NCI-H446 (cell line): ENCODE measurements around the gene CADM2.

ENCODE experiments used
- DNase-seq, 2 experiments: peaks; one replicate each; lab custom pipeline; 2025; lab: John Stamatoyannopoulos, UW

CADM2 gene

DNA sequence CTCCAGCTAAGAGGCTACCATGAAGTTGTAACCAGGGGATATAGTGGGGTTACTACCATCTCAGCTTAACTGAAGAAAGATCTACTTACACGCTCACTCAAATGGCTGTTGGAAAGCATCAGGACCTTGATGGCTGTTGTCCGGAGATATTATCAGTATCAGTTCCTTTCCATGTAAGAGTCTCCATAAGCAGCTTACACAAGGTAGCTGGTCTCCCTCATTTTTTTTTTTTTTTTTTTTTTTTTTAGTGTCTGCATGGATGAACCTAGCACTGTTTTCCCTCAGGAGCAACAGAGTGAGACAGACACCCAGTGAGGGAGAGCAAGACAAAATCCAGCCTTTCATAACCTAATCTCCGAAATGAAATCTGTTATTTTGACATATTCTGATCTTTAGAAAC, 230.9 kb downstream of the CADM2 start:
- DNase-seq = no peak

DNA sequence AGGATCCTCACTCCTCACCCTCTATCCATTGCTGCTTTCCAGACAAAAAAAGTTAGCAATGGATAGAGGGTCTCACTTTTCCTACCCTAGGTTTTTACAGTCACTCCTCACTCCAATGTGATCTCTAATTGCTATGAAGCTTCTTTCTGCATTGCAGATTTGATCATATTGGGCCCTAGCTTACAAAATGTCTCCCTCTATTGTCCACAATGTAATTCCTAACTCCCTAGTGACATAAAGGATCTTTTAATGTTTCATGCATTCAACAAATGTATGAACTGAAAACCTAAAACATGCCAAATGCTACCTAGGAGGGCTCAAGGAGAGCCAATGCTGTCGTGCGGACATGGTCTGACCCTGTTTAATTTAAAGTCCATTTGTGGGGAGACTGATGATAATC, 234.8 kb downstream of the CADM2 start:
- no peak for DNase-seq

DNA sequence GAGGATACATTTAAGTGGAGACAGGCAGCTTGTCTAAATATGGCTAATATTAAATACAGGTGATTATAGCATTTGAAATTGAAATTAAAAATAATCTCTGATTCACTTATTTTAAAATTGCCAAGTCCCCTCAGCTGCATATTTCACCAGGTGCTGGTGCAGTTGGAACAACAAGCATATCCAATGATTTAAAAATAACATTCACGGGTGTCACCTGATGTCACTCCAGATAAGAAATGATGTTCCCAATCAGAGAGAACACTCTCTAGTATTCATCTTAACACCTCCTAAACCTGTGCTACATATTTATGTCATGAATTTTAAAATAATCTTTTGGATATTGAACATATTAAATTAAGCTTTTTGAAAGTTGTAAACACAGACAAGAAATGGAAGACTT, 249.9 kb downstream of the CADM2 start:
- DNase-seq = no peak

DNA sequence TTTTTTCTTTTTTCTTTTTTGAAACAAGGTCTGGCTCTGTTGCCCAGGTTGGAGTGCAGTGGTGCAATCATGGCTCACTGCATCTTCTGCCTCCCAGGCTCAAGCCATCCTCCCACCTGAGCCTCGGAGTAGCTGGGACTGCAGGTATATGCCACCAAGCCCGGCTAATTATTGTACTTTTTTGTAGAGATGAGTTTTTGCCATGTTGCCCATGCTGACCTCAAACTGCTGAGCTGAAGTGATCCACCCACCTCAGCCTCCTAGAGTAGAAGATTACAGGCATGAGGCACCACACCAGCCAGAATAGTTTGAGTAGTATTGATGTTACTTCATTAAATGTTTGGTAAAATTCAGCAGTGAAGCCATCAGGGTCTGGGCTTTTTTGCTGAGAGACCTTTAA, 251.8 kb downstream of the CADM2 start:
- no peak for DNase-seq

DNA sequence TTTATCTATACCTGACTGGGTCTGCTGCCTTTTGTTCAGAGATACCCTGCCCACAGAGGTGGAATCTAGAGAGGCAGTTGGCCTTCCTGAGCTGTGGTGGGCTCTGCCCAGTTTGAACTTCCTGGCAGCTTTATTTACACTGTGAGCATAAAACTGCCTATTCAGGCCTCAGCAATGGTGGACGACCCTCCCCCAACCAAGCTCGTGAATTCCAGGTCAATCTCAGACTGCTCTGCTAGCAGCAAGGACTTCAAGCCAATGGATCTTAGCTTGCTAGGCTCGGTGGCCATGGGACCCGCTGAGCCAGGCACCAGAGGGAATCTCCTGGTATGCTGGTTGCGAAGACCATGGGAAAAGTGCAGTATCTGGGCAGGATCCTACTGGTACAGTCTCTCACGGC, 270.2 kb downstream of the CADM2 start:
- no peak for DNase-seq

DNA sequence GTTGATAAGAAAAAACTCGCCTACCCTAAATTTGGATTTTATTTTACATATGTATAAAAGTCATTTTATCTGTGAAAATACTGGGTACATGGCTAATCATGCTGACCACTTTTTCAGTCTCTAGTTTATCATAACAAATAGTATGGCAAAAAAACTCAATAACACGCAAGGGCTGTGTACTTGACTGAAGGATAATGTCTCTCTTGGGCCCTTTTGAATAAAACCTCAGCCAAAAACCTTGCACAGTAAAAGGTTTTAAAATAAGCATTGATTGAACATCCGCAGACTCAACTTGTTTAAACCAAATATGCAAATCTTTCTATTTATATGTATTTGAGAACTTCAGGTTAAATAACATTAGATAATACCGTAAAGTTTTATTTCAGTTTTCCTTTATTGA, 285.3 kb downstream of the CADM2 start:
- DNase-seq = no peak

DNA sequence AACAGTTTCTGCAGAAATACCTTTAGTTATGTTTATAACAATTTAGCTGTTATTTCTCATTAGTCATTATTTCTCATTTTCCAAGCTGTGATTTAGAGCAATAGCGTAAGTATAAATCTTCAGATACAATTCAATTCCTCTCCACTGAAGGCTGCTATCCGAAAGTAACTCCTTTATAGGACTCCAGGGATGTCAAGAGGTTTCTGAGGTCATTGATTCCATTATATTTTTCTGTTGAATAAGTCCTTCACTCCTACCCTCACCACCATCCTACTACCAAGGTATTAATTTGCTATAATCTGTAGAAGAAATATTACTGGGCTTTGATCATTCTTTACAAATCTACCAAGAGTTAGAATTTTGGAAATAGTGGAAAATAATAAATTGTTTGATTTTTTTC, 285.7 kb downstream of the CADM2 start:
- no peak for DNase-seq

DNA sequence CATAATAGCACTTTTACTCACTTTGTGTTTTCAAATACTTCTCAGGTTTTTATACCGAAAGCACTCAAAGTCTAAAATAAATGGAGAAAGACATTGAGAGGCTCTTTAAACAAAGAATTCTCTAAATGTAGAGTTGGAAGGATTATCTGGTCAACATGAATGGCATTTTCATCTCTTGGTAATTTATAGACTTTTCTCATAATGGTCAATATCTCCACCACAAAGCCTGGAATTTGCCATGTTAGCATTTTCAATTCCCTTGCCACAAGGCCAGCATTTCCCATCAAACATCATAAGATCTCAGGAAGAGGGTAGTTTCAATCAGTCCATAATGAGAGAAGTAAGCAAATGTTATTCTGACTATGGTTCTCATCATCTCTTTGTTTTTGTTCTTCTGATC, 293.0 kb downstream of the CADM2 start:
- no peak for DNase-seq

DNA sequence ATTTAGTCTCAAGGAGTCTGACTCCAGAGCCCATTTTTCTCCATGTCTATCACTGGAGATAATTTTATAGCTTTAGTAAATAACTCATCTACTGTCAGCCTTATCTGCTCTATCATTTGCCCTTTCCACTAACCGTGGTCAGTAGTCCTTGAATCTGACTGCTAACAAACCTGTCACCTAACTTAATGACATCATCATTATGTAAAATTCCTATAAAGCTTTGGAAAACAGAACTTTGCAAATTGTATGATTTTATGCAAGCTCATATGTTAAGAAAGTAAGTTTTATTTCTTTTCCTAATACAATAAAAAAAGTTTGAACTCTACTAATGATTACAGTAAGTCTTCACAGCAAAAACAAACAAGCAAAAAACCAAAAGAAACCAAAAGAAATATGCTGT, 293.9 kb downstream of the CADM2 start:
- no peak for DNase-seq

DNA sequence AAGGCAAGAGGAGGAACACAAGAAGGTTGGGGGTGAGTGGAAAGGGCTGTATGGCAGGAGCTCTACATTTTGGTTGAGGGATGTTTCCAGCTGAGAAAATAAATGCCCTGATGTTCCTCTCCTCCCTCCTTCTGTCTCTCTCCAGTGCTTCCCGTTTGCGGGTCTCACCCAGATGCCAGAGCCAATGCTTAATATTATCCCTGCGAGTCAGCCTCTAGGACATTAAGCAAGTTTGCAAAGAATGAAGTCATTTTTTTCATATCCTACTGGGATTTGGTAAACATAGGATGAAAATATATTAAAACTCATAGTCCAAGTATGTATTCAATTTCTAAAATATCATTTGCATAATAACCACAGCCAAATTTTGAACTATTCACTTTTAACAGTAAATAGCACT, 295.9 kb downstream of the CADM2 start:
- DNase-seq = no peak

DNA sequence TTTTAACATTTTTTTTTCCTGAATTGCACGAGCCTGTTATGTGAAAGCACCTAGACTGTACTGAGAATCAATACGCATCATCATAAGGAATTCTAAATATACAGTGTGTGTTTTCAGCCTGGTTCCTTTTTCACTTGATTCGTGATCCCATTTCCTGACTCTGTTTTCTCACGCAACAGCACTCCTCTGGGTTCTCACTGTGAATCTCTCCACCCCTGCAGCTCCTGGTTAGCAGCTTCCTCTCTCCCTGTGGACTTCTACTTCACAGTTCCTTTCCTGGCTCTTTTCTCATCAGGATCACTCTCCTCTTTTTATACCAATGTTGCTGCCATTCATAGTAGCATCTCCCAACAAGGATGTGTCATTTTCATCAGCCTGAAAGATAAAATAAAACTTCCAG, 297.2 kb downstream of the CADM2 start:
- no peak for DNase-seq

DNA sequence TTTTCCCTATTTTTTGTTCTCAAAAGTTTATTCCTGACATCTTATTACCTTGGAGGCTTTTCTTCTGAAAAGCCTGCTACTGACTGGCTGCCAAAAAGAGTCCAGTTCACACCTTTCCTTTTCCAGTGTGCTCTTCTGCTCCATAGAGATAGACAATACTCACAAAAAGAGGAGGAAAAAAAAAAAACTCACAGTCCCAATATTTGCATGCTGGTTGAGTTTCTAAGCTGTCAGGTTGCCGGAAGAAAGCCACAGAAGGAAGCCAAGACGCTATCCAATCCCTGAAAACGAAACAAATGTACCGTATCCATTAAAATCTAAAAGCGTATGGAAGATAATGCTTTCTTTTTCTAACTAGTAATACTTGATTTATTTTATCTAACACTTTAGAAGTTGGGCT, 299.5 kb downstream of the CADM2 start:
- no peak for DNase-seq

DNA sequence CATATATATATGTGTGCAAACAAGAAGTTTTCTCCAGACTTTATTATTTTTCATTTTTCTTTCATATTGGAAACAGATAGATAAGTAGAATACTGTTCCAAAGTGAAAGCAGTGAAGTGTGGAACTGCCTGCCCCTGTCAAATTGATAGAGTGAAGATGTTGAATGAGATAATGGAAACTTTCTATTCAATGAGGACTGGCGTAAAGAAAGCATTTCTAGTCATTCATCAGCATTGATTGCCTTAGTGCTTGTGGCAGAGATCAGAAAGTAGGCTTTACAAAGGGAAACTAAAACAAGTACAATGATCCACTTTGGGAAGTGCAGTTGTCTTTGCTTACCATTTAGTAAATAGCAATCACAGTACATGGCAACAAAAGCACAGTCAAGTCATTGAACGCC, 300.0 kb downstream of the CADM2 start:
- DNase-seq = no peak

DNA sequence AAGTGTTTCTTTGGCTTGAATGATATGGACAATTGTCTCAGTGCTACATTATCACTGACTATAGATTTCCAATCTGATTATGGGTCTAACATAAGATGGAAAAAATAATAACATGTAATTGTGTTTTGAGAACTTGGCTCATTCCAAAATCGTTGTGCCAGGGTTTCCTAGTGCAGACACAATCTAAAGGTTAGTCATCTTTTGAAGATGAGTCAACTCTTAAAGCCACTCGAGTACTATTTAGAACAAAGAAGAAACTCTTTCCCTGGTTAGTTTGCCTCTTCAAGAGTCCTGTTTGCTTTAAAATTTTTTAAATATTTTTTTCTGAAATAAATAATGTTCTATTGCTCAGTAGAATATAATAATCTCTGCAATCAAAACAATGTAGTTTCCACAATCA, 301.0 kb downstream of the CADM2 start:
- no peak for DNase-seq

DNA sequence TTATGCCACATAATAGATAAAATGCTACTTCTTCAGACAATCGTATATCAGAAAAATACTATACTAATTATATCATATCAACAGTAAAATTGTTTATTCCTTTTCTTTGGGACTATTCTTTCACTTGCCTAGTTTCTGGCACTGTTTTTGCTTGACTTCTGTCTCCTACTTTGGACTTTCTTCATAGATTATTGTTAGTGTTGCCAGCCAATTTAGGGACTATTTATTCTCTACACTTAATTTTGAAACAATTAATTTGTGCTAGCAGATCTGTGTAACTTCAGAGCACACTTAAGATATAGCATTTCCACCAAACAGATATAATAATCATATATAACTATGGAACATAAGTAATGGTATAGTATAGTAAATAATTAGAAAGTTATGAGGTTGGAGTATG, 305.6 kb downstream of the CADM2 start:
- DNase-seq = no peak

DNA sequence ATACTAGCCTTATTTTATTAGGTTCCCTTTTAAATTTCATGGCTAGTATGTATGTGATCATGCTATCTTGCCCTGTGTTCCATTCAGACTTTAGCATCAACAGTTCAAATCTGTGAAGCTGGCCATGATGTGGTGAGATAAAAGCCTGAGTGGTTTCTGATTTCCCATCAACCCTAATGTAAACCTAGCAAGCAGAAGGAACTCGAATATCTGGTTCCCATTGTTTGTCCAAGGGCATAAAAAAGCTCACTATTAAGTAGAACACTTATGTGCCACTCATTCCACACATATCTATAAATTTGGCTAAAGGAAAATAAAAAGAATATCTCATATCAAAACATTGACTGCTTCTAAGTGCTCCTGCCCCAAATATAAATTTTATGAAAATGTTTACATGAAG, 311.7 kb downstream of the CADM2 start:
- DNase-seq = no peak

DNA sequence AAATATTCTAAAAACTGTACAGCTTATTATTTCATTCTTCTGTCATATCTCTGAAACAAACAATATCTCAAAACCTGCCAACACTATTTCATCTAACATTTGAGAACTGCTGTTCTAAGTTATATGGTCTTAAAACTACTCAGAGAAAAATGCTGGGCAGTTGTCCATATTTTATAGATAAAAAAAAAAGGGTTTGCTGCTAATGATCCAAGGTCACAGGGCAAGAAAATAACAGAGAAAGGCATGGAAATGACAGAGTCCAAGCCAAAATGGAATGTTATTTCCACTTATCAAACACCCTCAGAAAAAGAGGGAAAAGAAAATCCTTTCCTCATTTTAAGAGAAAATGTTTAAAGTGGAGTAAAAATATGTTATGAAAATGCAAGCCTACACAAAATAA, 313.1 kb downstream of the CADM2 start:
- DNase-seq = no peak

DNA sequence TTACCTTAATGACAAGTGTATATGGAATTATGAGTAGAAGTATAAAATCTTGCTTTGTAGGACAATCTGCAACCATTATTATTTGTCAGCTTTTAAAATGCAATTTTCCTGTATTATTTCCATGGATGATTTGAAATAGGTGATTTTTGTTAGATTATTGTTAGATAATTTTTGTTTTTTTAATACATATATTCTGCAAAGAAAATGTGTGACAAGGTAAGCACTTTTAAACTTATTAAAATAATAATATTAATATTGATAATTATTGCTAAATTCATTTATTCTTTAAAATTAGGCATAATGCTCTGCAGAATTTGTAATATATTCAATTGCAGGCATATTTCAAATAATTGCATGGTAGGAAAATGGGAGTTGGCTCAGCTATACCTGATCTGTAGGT, 329.5 kb downstream of the CADM2 start:
- DNase-seq = no peak

DNA sequence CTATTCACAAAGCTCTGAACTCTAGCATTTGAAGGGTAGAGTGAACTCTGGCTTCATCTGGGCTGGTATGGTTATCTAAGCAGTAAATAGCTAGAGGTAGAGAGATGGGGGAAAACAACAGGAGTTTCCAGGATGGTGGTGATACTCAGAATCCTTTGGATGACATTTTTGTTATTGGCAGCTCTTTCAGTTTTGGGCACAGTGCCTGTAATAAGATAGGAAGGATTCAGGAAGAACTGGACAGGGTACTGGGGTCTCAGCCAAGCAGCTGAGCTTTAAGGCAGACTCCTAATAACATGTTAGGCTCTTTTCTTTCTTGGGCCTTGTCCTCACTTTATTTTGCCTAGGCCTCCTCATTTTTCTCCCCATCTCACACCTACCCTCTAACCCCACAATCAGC, 338.5 kb downstream of the CADM2 start:
- DNase-seq = no peak

DNA sequence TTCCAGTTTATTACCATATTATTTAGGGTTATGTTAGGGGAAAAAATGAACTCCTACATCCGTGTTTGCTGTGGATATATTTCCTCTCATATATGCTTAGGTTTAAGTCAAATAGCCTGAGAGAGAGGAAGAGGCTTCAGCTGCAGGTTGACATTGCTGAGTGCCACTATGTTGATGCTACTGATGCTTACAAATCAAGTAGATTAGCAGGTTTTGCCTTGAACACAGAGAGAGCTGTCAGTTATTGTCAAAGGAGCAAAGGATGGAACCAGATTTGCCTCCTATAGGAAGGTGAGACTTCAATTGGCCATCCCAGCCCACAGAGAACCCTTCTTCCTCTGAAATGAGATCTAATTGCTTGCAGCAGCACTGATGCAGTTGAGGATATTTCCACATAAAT, 339.2 kb downstream of the CADM2 start:
- no peak for DNase-seq

DNA sequence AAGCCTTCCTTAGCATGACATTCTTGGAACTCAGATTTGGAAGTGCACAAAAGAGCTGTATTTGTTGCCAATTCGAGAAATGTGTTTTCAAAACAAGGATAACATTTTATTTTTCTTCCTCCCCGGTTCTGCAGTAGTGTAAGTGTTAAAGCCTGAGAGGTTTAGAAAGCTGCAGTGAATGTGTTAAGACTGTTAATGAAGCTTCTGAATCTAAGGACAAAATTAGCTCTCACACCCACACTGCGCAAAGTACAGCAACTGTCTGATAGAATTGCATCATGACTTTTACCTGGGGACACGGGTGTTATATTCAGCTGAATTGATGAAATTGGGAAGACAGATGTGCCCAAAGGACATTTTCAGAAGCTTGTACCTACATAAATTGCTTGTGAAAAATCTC, 344.4 kb downstream of the CADM2 start:
- DNase-seq = no peak

DNA sequence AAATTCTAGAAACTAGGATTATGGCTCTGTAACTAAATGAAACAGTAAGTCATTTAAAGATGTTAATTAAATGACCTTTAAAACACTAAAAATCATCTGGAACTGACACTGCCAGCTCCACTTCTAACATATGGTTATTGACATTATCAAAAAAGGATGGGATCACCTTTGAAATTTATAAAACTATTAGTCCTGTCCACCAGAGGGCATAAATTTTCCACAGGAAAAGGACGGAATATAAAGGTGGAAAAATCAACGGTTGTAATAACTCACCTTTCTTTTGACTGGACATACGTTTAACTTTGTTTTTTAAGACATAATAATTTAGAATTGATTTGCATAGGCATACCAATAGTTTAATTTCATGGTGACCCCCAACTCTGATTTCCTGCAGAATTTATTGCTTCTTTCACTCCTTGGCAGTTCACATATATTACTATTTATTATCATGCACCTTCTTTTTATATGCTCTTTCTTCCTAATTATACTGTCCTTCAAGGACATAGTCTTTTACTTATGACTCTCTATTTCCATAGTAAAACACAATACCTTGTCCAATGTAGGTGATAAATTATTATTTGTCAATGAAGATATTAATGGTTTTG, 345.7 kb downstream of the CADM2 start:
- DNase-seq = no peak

DNA sequence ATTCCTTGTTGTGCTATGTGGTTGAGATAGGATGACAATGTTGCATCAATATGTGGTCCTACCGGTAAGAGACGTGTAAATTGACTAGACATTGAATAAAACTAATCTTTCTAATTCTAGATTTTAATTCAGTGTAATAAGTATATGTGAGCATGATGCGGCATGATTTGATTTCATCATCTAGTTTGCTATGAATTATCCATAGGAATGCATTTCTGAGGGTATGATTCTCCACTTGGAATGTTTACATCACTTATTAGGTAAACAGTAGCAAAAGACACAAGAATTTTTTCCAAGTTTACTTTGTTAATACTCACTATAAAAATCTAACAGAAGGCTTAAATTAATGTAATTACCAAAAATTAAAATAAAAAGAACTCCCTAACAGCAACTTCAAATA, 353.5 kb downstream of the CADM2 start:
- no peak for DNase-seq

DNA sequence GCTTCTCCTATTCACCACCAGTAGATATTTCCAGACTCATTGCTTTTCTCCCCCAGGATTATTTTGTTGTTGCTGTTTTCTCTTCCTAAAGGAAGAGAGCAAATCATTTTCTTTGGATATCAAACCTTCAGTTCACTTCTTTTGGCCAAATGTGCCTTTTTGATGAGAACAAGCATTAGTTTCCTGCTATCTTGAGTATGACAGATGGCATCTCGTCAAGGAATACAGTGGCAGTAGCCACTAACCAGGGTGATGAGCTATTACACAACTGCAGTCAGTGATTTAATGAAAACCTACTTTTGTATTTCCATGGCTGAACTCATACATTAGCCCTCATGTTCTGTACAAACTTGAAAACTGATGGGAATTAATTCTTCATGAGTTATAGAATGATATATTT, 354.6 kb downstream of the CADM2 start:
- DNase-seq = no peak

DNA sequence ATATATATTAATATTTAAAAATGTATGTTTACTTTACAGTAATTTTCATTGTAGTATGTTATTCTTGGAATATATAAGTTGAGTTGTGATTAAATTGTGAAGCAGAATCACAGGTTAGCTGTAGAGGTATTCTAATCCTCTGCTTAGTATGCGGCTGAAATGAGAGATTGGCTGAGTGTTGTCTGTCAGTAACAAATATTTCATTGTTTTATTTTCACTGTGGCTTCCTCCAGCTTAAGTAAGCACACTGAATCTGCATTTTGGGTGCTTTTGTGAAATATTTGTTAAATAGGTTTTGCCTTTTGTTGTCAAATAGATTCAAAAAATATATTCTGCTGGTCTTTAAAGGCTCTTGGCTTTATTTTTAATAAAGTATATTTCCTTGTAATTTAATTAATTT, 357.5 kb downstream of the CADM2 start:
- no peak for DNase-seq
